Loucy (cell line): ENCODE results near the gene PLAAT3.

Experiments used
- H2AFZ ChIP-seq: fragments of 200-600 bp; sonication (generic); 2 replicates; pipeline ENCODE4 v1.6.0; 2016; ENCODE audit warnings: antibody characterized with exemption, mild to moderate bottlenecking, low read length, moderate library complexity
- H3F3A ChIP-seq: fragments of 200-600 bp; 2 replicates; pipeline ENCODE4 v1.6.0; 2016; ENCODE audit warnings: antibody characterized with exemption, low read depth, mild to moderate bottlenecking
- H3K27me3 ChIP-seq: fragments of 200-600 bp; sonication (generic); 2 replicates; pipeline ENCODE4 v1.6.1; 2014; ENCODE audit warnings: low read length, mild to moderate bottlenecking; ENCODE audit not compliant: insufficient read depth, poor library complexity, severe bottlenecking
- H3K36me3 ChIP-seq: fragments of 200-600 bp; sonication (generic); 2 replicates; pipeline ENCODE4 v1.6.1; 2016; ENCODE audit warnings: low read length; ENCODE audit not compliant: insufficient read depth
- H3K4me1 ChIP-seq: fragments of 200-600 bp; sonication (generic); 2 replicates; pipeline ENCODE4 v1.5.1; 2014; ENCODE audit warnings: low read length, mild to moderate bottlenecking; ENCODE audit not compliant: insufficient read depth, poor library complexity, severe bottlenecking
- H3K4me2 ChIP-seq: fragments of 200-600 bp; sonication (generic); 2 replicates; pipeline ENCODE4 v1.6.0; 2014; ENCODE audit warnings: antibody characterized with exemption, low read length, low read depth, mild to moderate bottlenecking; ENCODE audit not compliant: poor library complexity, severe bottlenecking
- H3K4me3 ChIP-seq: fragments of 200-600 bp; sonication (generic); 2 replicates; pipeline ENCODE4 v1.5.1; 2014; ENCODE audit warnings: low read length, mild to moderate bottlenecking, mixed read lengths; ENCODE audit not compliant: poor library complexity, severe bottlenecking
- H3K79me2 ChIP-seq: fragments of 200-600 bp; sonication (generic); 2 replicates; pipeline ENCODE4 v1.6.1; 2014; ENCODE audit warnings: low read length; ENCODE audit not compliant: insufficient read depth
- H3K9ac ChIP-seq: fragments of 200-600 bp; sonication (generic); 2 replicates; pipeline ENCODE4 v1.6.0; 2014; ENCODE audit warnings: mild to moderate bottlenecking, low read depth, low read length, moderate library complexity; ENCODE audit not compliant: poor library complexity, severe bottlenecking
- H3K9me2 ChIP-seq: fragments of 200-600 bp; sonication (generic); replicated peaks from 2 replicates; pipeline ENCODE4 v1.6.1; 2016; ENCODE audit warnings: low read depth, low read length, mixed read lengths
- H3K9me3 ChIP-seq: fragments of 200-600 bp; sonication (generic); 2 replicates; pipeline ENCODE4 v1.6.1; 2014; ENCODE audit warnings: mild to moderate bottlenecking, antibody characterized with exemption, low read length, low read depth; ENCODE audit not compliant: insufficient read depth
- H4K20me1 ChIP-seq: fragments of 200-600 bp; sonication (generic); 2 replicates; pipeline ENCODE4 v1.6.0; 2014; ENCODE audit warnings: antibody characterized with exemption, low read length, mild to moderate bottlenecking; ENCODE audit not compliant: insufficient read depth, poor library complexity, severe bottlenecking
- CTCF ChIP-seq: fragments of 200-600 bp; sonication (generic); conservative IDR thresholded peaks from 2 replicates; pipeline ENCODE4 v1.5.1; 2014; ENCODE audit warnings: mild to moderate bottlenecking, antibody characterized with exemption, low read length
- EZH2phosphoT487 ChIP-seq: fragments of 200-600 bp; IDR thresholded peaks from 2 replicates; pipeline ENCODE4 v1.6.1; 2018; ENCODE audit warnings: antibody characterized with exemption, mild to moderate bottlenecking, moderate library complexity, borderline replicate concordance

The PLAAT3 gene

GRCh38 chr11:63599211-63600122, 14.8 kb downstream of the PLAAT3 start:
- H3K36me3 ChIP-seq = no peaks in the 10 kb centered on the region
- no peaks in the 10 kb centered on the region for H3F3A ChIP-seq
- no peaks in the 10 kb centered on the region for H3K27me3 ChIP-seq
- no peaks in the 10 kb centered on the region for H3K9me3 ChIP-seq
- H3K4me3 ChIP-seq = no peak overlapping the region
- H3K9me2 ChIP-seq = no peaks in the 10 kb centered on the region
- H3K4me2 ChIP-seq = no peak overlapping the region
- no peak overlapping the region for H2AFZ ChIP-seq
- TF ChIP-seq CTCF (no peak), EZH2phosphoT487 (no peak)
- H3K79me2 ChIP-seq = no peaks in the 10 kb centered on the region
- no peaks in the 10 kb centered on the region for H4K20me1 ChIP-seq
- no peak overlapping the region for H3K9ac ChIP-seq
- no peaks in the 10 kb centered on the region for H3K4me1 ChIP-seq

- Histone ChIP-seq H4K20me1 (no peaks in the 10 kb centered on the region), H3K36me3 (no peaks in the 10 kb centered on the region)
These were observed 15.7 kb downstream of the PLAAT3 start for GRCh38 chr11:63598556-63598955.

GRCh38 chr11:63595296-63595695, 18.9 kb downstream of the PLAAT3 start:
- no peak overlapping the region for H2AFZ ChIP-seq
- H3K79me2 ChIP-seq = no peaks in the 10 kb centered on the region
- no peaks in the 10 kb centered on the region for H3K9me3 ChIP-seq
- no peaks in the 10 kb centered on the region for H3K9me2 ChIP-seq
- H3K9ac ChIP-seq = no peak overlapping the region
- TF ChIP-seq EZH2phosphoT487 (no peak), CTCF (no peak)
- H3K4me1 ChIP-seq = no peaks in the 10 kb centered on the region
- H3K36me3 ChIP-seq = no peaks in the 10 kb centered on the region
- no peaks in the 10 kb centered on the region for H3K27me3 ChIP-seq
- H3K4me3 ChIP-seq = no peak overlapping the region
- H4K20me1 ChIP-seq = no peaks in the 10 kb centered on the region
- no peaks in the 10 kb centered on the region for H3F3A ChIP-seq
- no peak overlapping the region for H3K4me2 ChIP-seq

More at GRCh38 chr11:63598556-63598955, 15.7 kb downstream of the PLAAT3 start:
- no peaks in the 10 kb centered on the region for H3F3A ChIP-seq
- no peak overlapping the region for H3K9ac ChIP-seq
- H3K9me3 ChIP-seq = no peaks in the 10 kb centered on the region
- no peak overlapping the region for H3K4me2 ChIP-seq
- no peak overlapping the region for H2AFZ ChIP-seq
- no peaks in the 10 kb centered on the region for H3K9me2 ChIP-seq
- no peaks in the 10 kb centered on the region for H3K27me3 ChIP-seq
- no peak for TF ChIP-seq CTCF
- TF ChIP-seq EZH2phosphoT487 = no peak
- H3K4me1 ChIP-seq = no peaks in the 10 kb centered on the region
- H3K79me2 ChIP-seq = no peaks in the 10 kb centered on the region
- no peak overlapping the region for H3K4me3 ChIP-seq
